H9 (cell line): Measurements from ENCODE around the gene FMN1. TPM values are rescaled to one million over a fixed set of nuclear protein-coding genes. Genes with fewer than 3 reads are reported as not detected.

Experiments
- DNase-seq: peaks from one replicate; pipeline ENCODE4 v3.0.0-alpha.2; 2017
- H2AFZ ChIP-seq: one replicate; pipeline ENCODE4 v1.6.1; 2013; ENCODE audit warnings: mild to moderate bottlenecking, low read length, control low read depth, moderate library complexity
- H2AK5ac ChIP-seq: 2 replicates; pipeline ENCODE4 v1.6.1; 2013; ENCODE audit warnings: low read length, control low read depth, mixed read lengths; ENCODE audit not compliant: insufficient read length
- H2BK120ac ChIP-seq: one replicate; pipeline ENCODE4 v1.6.1; 2013; ENCODE audit warnings: low read depth, mild to moderate bottlenecking, low read length, control low read depth, inconsistent platforms; ENCODE audit not compliant: poor library complexity, severe bottlenecking
- H2BK12ac ChIP-seq: 2 replicates; pipeline ENCODE4 v1.6.1; 2013; ENCODE audit warnings: low read length, control low read depth, mixed read lengths, low read depth; ENCODE audit not compliant: insufficient read length
- H2BK15ac ChIP-seq: 2 replicates; pipeline ENCODE4 v1.6.1; 2013; ENCODE audit warnings: low read depth, low read length, control low read depth
- H2BK20ac ChIP-seq: one replicate; pipeline ENCODE4 v1.6.1; 2013; ENCODE audit warnings: low read depth, mild to moderate bottlenecking, low read length, control low read depth, inconsistent platforms; ENCODE audit not compliant: poor library complexity, severe bottlenecking
- H2BK5ac ChIP-seq: 2 replicates; pipeline ENCODE4 v1.6.1; 2013; ENCODE audit warnings: low read length, control low read depth, mixed read lengths; ENCODE audit not compliant: insufficient read length
- H3K14ac ChIP-seq: 2 replicates; pipeline ENCODE4 v1.6.1; 2013; ENCODE audit warnings: low read length, control low read depth; ENCODE audit not compliant: insufficient read depth
- H3K18ac ChIP-seq: 2 replicates; pipeline ENCODE4 v1.6.1; 2013; ENCODE audit warnings: low read depth, mild to moderate bottlenecking, mixed read lengths, low read length, control low read depth; ENCODE audit not compliant: insufficient read length
- H3K23ac ChIP-seq: 2 replicates; pipeline ENCODE4 v1.6.1; 2013; ENCODE audit warnings: low read length, control low read depth, mixed read lengths, low read depth; ENCODE audit not compliant: insufficient read length
- H3K23me2 ChIP-seq: 2 replicates; pipeline ENCODE4 v1.6.1; 2013; ENCODE audit warnings: low read depth, mild to moderate bottlenecking, mixed read lengths, low read length, control low read depth; ENCODE audit not compliant: insufficient read length, poor library complexity, severe bottlenecking
- H3K27ac ChIP-seq: 2 replicates; pipeline ENCODE4 v1.5.1; 2013; ENCODE audit warnings: low read length, control low read depth, mixed read lengths, low read depth; ENCODE audit not compliant: insufficient read length
- H3K27me3 ChIP-seq: 2 replicates; pipeline ENCODE4 v1.6.1; 2013; ENCODE audit warnings: low read length, control low read depth, inconsistent platforms; ENCODE audit not compliant: insufficient read depth
- H3K4ac ChIP-seq: 2 replicates; pipeline ENCODE4 v1.6.1; 2013; ENCODE audit warnings: low read depth, mild to moderate bottlenecking, control low read depth, inconsistent platforms, low read length, moderate library complexity
- H3K4me1 ChIP-seq: 2 replicates; pipeline ENCODE4 v1.6.1; 2013; ENCODE audit warnings: low read length, control low read depth, inconsistent platforms; ENCODE audit not compliant: insufficient read depth
- H3K4me2 ChIP-seq: 2 replicates; pipeline ENCODE4 v1.6.1; 2013; ENCODE audit warnings: low read length, control low read depth, mixed read lengths; ENCODE audit not compliant: insufficient read length, insufficient read depth
- H3K56ac ChIP-seq: 2 replicates; pipeline ENCODE4 v1.6.1; 2013; ENCODE audit warnings: low read depth, mild to moderate bottlenecking, mixed read lengths, low read length, control low read depth; ENCODE audit not compliant: insufficient read length
- H3K79me1 ChIP-seq: 2 replicates; pipeline ENCODE4 v1.6.1; 2013; ENCODE audit warnings: low read depth, mild to moderate bottlenecking, moderate library complexity, low read length, control low read depth, inconsistent platforms; ENCODE audit not compliant: insufficient read depth, poor library complexity, severe bottlenecking
- H3K79me2 ChIP-seq: 2 replicates; pipeline ENCODE4 v1.6.1; 2013; ENCODE audit warnings: low read length, control low read depth, inconsistent platforms; ENCODE audit not compliant: insufficient read depth
- H3K9ac ChIP-seq: 2 replicates; pipeline ENCODE4 v1.6.1; 2013; ENCODE audit warnings: low read length, control low read depth, mixed read lengths; ENCODE audit not compliant: insufficient read length; ENCODE audit errors: extremely low read depth
- H3K9me3 ChIP-seq: one replicate; pipeline ENCODE4 v1.6.1; 2013; ENCODE audit warnings: low read depth, low read length, inconsistent platforms; ENCODE audit not compliant: control insufficient read depth
- H3T11ph ChIP-seq: one replicate; pipeline ENCODE4 v1.6.1; 2013; ENCODE audit warnings: mild to moderate bottlenecking, low read length, control low read depth, inconsistent platforms
- H4K20me1 ChIP-seq: one replicate; pipeline ENCODE4 v1.6.1; 2013; ENCODE audit not compliant: control insufficient read depth, insufficient read length, insufficient read depth
- H4K5ac ChIP-seq: 2 replicates; pipeline ENCODE4 v1.6.1; 2013; ENCODE audit warnings: low read depth, mild to moderate bottlenecking, mixed read lengths, low read length, control low read depth; ENCODE audit not compliant: insufficient read length
- H4K8ac ChIP-seq: replicated peaks from 2 replicates; pipeline ENCODE4 v1.6.1; 2013; ENCODE audit warnings: low read length, control low read depth, mixed read lengths, low read depth; ENCODE audit not compliant: insufficient read length
- H4K91ac ChIP-seq: 2 replicates; pipeline ENCODE4 v1.6.1; 2013; ENCODE audit warnings: low read depth, mild to moderate bottlenecking, moderate library complexity, mixed read lengths, low read length, control low read depth; ENCODE audit not compliant: insufficient read length
- H3K27ac Mint-ChIP-seq, 3 experiments: 2 replicates in 2 of 3; 3 replicates in 1 of 3; pipeline ENCODE4 v1.8.0; 2020 to 2021; ENCODE audit warnings: mixed read lengths in 3 of 3, mild to moderate bottlenecking in 1 of 3, moderate library complexity in 1 of 3
- H3K27me3 Mint-ChIP-seq: 2 replicates; pipeline ENCODE4 v1.8.0; 2021; ENCODE audit warnings: low read depth, mild to moderate bottlenecking, moderate library complexity, mixed read lengths
- H3K36me3 Mint-ChIP-seq, 3 experiments: 2 replicates in 2 of 3; 3 replicates in 1 of 3; pipeline ENCODE4 v1.8.0; 2020 to 2021; ENCODE audit warnings: low read depth in 3 of 3, mixed read lengths in 3 of 3; ENCODE audit not compliant: insufficient read depth in 1 of 3
- H3K4me1 Mint-ChIP-seq, 2 experiments: 2 replicates each; pipeline ENCODE4 v1.8.0; 2020; ENCODE audit warnings: mixed read lengths in 2 of 2
- H3K4me3 Mint-ChIP-seq, 2 experiments: 2 replicates in 1 of 2; 3 replicates in 1 of 2; pipeline ENCODE4 v1.8.0; 2020 to 2021; ENCODE audit warnings: mild to moderate bottlenecking in 2 of 2, mixed read lengths in 2 of 2, moderate library complexity in 1 of 2
- H3K9me3 Mint-ChIP-seq, 2 experiments: 2 replicates in 1 of 2; 3 replicates in 1 of 2; pipeline ENCODE4 v1.8.0; 2020; ENCODE audit warnings: mild to moderate bottlenecking in 2 of 2, mixed read lengths in 2 of 2, moderate library complexity in 1 of 2
- CTCF ChIP-seq: fragments of 200-600 bp; sonication (generic); conservative IDR thresholded peaks from 3 replicates; pipeline ENCODE4 v1.8.0; 2021; ENCODE audit warnings: antibody characterized with exemption, mild to moderate bottlenecking
- WGBS: extraction: QIAGEN DNeasy Blood & Tissue Kit; methylation state at CpG from one replicate; pipeline ENCODE4 v1.1.7; 2013; ENCODE audit warnings: missing lambda C conversion rate, low lambda C conversion rate, mixed read lengths; ENCODE audit not compliant: insufficient read length; ENCODE audit errors: extremely low coverage; 5-methylcytosine and 5-hydroxymethylcytosine counted together
- total RNA-seq: library from RNA; stranded (reverse); gene quantifications from 2 replicates; pipeline ENCODE4 v1.2.1, GENCODE V29; 2021

Gene FMN1
- total RNA-seq, 1 experiment from 2014 or later: 1.9 TPM

DNA sequence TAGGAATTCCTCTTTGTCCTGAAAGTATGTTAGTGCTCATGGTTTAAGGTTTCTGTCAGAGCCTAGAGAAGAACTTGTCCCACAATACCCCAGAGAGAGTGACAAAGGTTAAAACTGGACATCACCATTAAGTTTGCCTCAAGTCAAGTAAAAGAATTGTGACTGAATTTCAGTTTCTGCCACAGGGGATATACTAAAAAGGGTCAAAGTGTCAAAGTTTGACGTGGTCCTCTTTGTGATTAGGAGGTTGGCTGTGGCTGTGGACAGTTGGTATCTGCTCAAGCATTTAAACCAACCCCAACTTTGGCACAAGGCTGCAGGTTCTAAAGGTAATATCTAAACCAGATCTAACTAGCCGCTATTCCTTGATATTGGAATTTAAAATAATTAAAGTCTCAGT lies 26.1 kb downstream of the FMN1 start:
- H3T11ph ChIP-seq: no peak overlapping the region
- H3K4me1 Mint-ChIP-seq: no peaks in the 10 kb centered on the region
- no peak overlapping the region for H4K5ac ChIP-seq
- no peak overlapping the region for H3K18ac ChIP-seq
- H2BK20ac ChIP-seq: no peak overlapping the region
- DNase-seq: no peak
- no peak overlapping the region for H4K8ac ChIP-seq
- no peak overlapping the region for H4K91ac ChIP-seq
- H3K4me2 ChIP-seq: no peak overlapping the region
- H3K9ac ChIP-seq: no peak overlapping the region
- no peak overlapping the region for H3K4ac ChIP-seq
- no peaks in the 10 kb centered on the region for H3K79me2 ChIP-seq
- no peak for TF ChIP-seq CTCF
- no peak overlapping the region for H3K4me3 Mint-ChIP-seq
- no peak overlapping the region for H2AK5ac ChIP-seq
- H3K79me1 ChIP-seq: no peaks in the 10 kb centered on the region
- no peak overlapping the region for H3K14ac ChIP-seq
- no CpG with 5 or more reads among the region's 2 CpGs for WGBS
- H3K36me3 Mint-ChIP-seq: no peaks in the 10 kb centered on the region
- H3K4me1 ChIP-seq: no peaks in the 10 kb centered on the region
- H3K9me3 Mint-ChIP-seq: no peaks in the 10 kb centered on the region
- H3K27me3 Mint-ChIP-seq: no peaks in the 10 kb centered on the region
- H3K56ac ChIP-seq: no peak overlapping the region
- no peak overlapping the region for H3K27ac ChIP-seq
- H4K20me1 ChIP-seq: no peaks in the 10 kb centered on the region
- H2BK15ac ChIP-seq: no peak overlapping the region
- no peak overlapping the region for H2BK5ac ChIP-seq
- H2BK12ac ChIP-seq: no peak overlapping the region
- H3K23ac ChIP-seq: no peak overlapping the region
- no peaks in the 10 kb centered on the region for H3K23me2 ChIP-seq
- no peaks in the 10 kb centered on the region for H3K27me3 ChIP-seq
- no peak overlapping the region for H2AFZ ChIP-seq
- no peak overlapping the region for H3K27ac Mint-ChIP-seq
- H3K9me3 ChIP-seq: no peaks in the 10 kb centered on the region
- no peak overlapping the region for H2BK120ac ChIP-seq
